MCF 10A (cell line): ENCODE results near the gene KRT7. TPM values are rescaled to one million over a fixed set of nuclear protein-coding genes. Genes with fewer than 3 reads are reported as not detected.

Experiments
- BruUV-seq: library from RNA; stranded (reverse); fragments of 400-500 nt; replicated peaks from 2 replicates; lab custom pipeline; 2021; lab: Mats Ljungman, UMichigan
- CTCF ChIA-PET: fragments of 300-600 bp; sonication (Branson Sonifier 250); formaldehyde crosslinking; extraction: SDS; loops from one replicate; lab custom pipeline; 2021; ENCODE audit warnings: antibody characterized with exemption, inconsistent platforms; lab: Yijun Ruan, JAX
- POLR2A ChIA-PET: fragments of 300-600, 350-650 bp; sonication (Branson Sonifier 250); formaldehyde crosslinking; extraction: SDS; loops from one replicate; lab custom pipeline; 2020; ENCODE audit warnings: antibody characterized with exemption, inconsistent platforms; lab: Yijun Ruan, JAX
- DNase-seq: peaks from one replicate; pipeline ENCODE4 v3.0.0-alpha.2; 2018; ENCODE audit not compliant: unreplicated experiment
- H3K27ac Mint-ChIP-seq: one replicate; pipeline ENCODE4 v1.8.0; 2022; ENCODE audit warnings: mild to moderate bottlenecking, low read depth, mixed read lengths; ENCODE audit not compliant: unreplicated experiment
- H3K27me3 Mint-ChIP-seq: one replicate; pipeline ENCODE4 v1.8.0; 2022; ENCODE audit warnings: mixed read lengths; ENCODE audit not compliant: insufficient read depth, unreplicated experiment
- H3K36me3 Mint-ChIP-seq: one replicate; pipeline ENCODE4 v1.8.0; 2022; ENCODE audit warnings: mild to moderate bottlenecking, moderate library complexity, mixed read lengths; ENCODE audit not compliant: insufficient read depth, unreplicated experiment
- H3K4me1 Mint-ChIP-seq: one replicate; pipeline ENCODE4 v1.8.0; 2022; ENCODE audit warnings: mixed read lengths; ENCODE audit not compliant: insufficient read depth, unreplicated experiment
- H3K4me3 Mint-ChIP-seq: one replicate; pipeline ENCODE4 v1.8.0; 2022; ENCODE audit warnings: mild to moderate bottlenecking, moderate library complexity, mixed read lengths; ENCODE audit not compliant: unreplicated experiment
- H3K9me3 Mint-ChIP-seq: one replicate; pipeline ENCODE4 v1.8.0; 2022; ENCODE audit warnings: mixed read lengths; ENCODE audit not compliant: unreplicated experiment
- CTCF ChIP-seq: fragments of 200-600 bp; IDR thresholded peaks from one replicate; pipeline ENCODE4 v1.8.0; 2022; ENCODE audit warnings: antibody characterized with exemption, mild to moderate bottlenecking; ENCODE audit not compliant: unreplicated experiment
- intact Hi-C: fragments of 100-400 bp; cut with micrococcal nuclease; formaldehyde crosslinking; loops from 2 replicates; pipeline ENCODE4 v1.14.1; 2022
- total RNA-seq: library from RNA; stranded (reverse); gene quantifications from 2 replicates; pipeline ENCODE4 v1.2.3, GENCODE V29; 2022

Gene KRT7
- total RNA-seq, 1 experiment from 2014 or later: 3,360 TPM

- H3K9me3 Mint-ChIP-seq: no peaks in the 10 kb centered on the region
- CTCF ChIA-PET: interaction anchor here (0.7 to 1.4 kb wide), 11 partner anchors 12 to 669 kb away, joined by 3 to 7 read pairs (median 3); no protein-coding TSS in a partner anchor
- intact Hi-C loops: loop anchor here (10.0 kb wide), 1 partner anchor 664 kb away; no protein-coding TSS in a partner anchor
- TF ChIP-seq CTCF: no peak
- H3K4me1 Mint-ChIP-seq: peaks cover 81% of the 10 kb centered on the region
- peak overlapping the region; percentile 89 for H3K27ac Mint-ChIP-seq
- no peaks in the 10 kb centered on the region for H3K36me3 Mint-ChIP-seq
- POLR2A ChIA-PET: interaction anchor here (0.7 to 2.6 kb wide), 14 partner anchors 11 to 651 kb away, joined by 3 to 16 read pairs (median 5); partner anchors contain the start of gene KRT80
- no peak for DNase-seq
- no TSS peak for BruUV-seq
- H3K4me3 Mint-ChIP-seq: no peak overlapping the region
- no peaks in the 10 kb centered on the region for H3K27me3 Mint-ChIP-seq
These were observed 22.0 kb upstream of the KRT7 start for GRCh38 chr12:52210925-52211650.

GRCh38 chr12:52211716-52212585 lies 21.1 kb upstream of the KRT7 start:
- intact Hi-C loops: loop anchor here (10.0 kb wide), 1 partner anchor 663 kb away; no protein-coding TSS in a partner anchor

GRCh38 chr12:52212701-52213563 lies 20.1 kb upstream of the KRT7 start:
- no peak for DNase-seq
- ChIA-PET CTCF (interaction anchor here (0.5 to 4.2 kb wide), 25 partner anchors 9 to 667 kb away, joined by 3 to 32 read pairs (median 4); no protein-coding TSS in a partner anchor), POLR2A (interaction anchor here (0.6 to 1.4 kb wide), 7 partner anchors 21 to 66 kb away, joined by 3 to 8 read pairs (median 3); no protein-coding TSS in a partner anchor)
- no TSS peak for BruUV-seq
- Mint-ChIP-seq H3K4me1 (peaks cover 79% of the 10 kb centered on the region), H3K36me3 (no peaks in the 10 kb centered on the region), H3K4me3 (no peak overlapping the region), H3K9me3 (no peaks in the 10 kb centered on the region), H3K27me3 (no peaks in the 10 kb centered on the region), H3K27ac (no peak overlapping the region)
- TF ChIP-seq CTCF: no peak
- intact Hi-C loops: loop anchor here (1.0 to 10.0 kb wide), 2 partner anchors 20 to 662 kb away; partner anchors contain the start of gene KRT7

More at GRCh38 chr12:52211716-52212585, 21.1 kb upstream of the KRT7 start:
- Mint-ChIP-seq H3K36me3 (no peaks in the 10 kb centered on the region), H3K4me1 (peaks cover 79% of the 10 kb centered on the region), H3K27ac (no peak overlapping the region), H3K9me3 (no peaks in the 10 kb centered on the region), H3K27me3 (no peaks in the 10 kb centered on the region), H3K4me3 (no peak overlapping the region)
- DNase-seq: no peak
- no peak for TF ChIP-seq CTCF
- POLR2A ChIA-PET: interaction anchor here (0.9 to 1.9 kb wide), 4 partner anchors 10 to 67 kb away, joined by 3 to 6 read pairs (median 4); no protein-coding TSS in a partner anchor
- BruUV-seq: no TSS peak
- CTCF ChIA-PET: interaction anchor here (0.5 to 2.1 kb wide), 16 partner anchors 8 to 668 kb away, joined by 3 to 12 read pairs (median 4); no protein-coding TSS in a partner anchor
